CD4-positive, alpha-beta T cell (primary cell): Measurements from ENCODE around the gene UGT1A9. TPM values are rescaled to one million over a fixed set of nuclear protein-coding genes. Genes with fewer than 3 reads are reported as not detected.

ENCODE experiments used
- ATAC-seq: fragments of 200-7000 bp; cut with Tn5 transposase; one replicate; pipeline ENCODE4 v1.10.0; 2022; ENCODE audit warnings: mild to moderate bottlenecking; ENCODE audit not compliant: poor library complexity
- CTCF ChIA-PET: fragments of 350-600 bp; sonication (Branson Sonifier 250); formaldehyde crosslinking; loops from one replicate; lab custom pipeline; 2021; ENCODE audit warnings: antibody characterized with exemption, inconsistent platforms; lab: Charles Lee
- POLR2A ChIA-PET: fragments of 350-600 bp; sonication (Branson Sonifier 250); formaldehyde crosslinking; loops from one replicate; lab custom pipeline; 2021; ENCODE audit warnings: antibody characterized with exemption, inconsistent platforms; lab: Charles Lee
- DNase-seq, 14 experiments: peaks; one replicate each; pipeline ENCODE4 v3.0.0-alpha.2; 2013 to 2020; ENCODE audit warnings: mixed read lengths in 2 of 14
- H3K27ac ChIP-seq, 2 donors: one replicate each; pipeline versions ENCODE4 v1.5.1 to v1.7.0; 2013; ENCODE audit warnings: low read length in 2 of 2, low read depth in 1 of 2, mild to moderate bottlenecking in 1 of 2
- H3K27me3 ChIP-seq, 2 experiments: 1 replicate in 1 of 2; 2 replicates in 1 of 2; pipeline versions ENCODE4 v1.6.1 to v1.7.0; 2013; ENCODE audit warnings: low read length in 2 of 2, control low read depth in 1 of 2, mild to moderate bottlenecking in 1 of 2, moderate library complexity in 1 of 2; ENCODE audit not compliant: insufficient read depth in 2 of 2, control insufficient read depth in 1 of 2
- H3K36me3 ChIP-seq: one replicate; pipeline ENCODE4 v1.6.1; 2013; ENCODE audit warnings: low read length, control low read depth; ENCODE audit not compliant: insufficient read depth
- H3K4me1 ChIP-seq: one replicate; pipeline ENCODE4 v1.6.1; 2013; ENCODE audit warnings: low read length, control low read depth; ENCODE audit not compliant: insufficient read depth
- H3K4me3 ChIP-seq: one replicate; pipeline ENCODE4 v1.5.1; 2013; ENCODE audit warnings: mild to moderate bottlenecking, low read length, moderate library complexity
- H3K9me3 ChIP-seq, 2 experiments: 1 replicate in 1 of 2; 2 replicates in 1 of 2; pipeline versions ENCODE4 v1.6.1 to v1.7.0; 2013; ENCODE audit warnings: low read length in 2 of 2, mild to moderate bottlenecking in 2 of 2, control low read depth in 1 of 2, moderate library complexity in 1 of 2; ENCODE audit not compliant: control insufficient read depth in 1 of 2, insufficient read depth in 1 of 2
- H3K27ac Mint-ChIP-seq: one replicate; pipeline ENCODE4 v1.8.0; 2020; ENCODE audit warnings: mixed read lengths
- H3K27me3 Mint-ChIP-seq: one replicate; pipeline ENCODE4 v1.8.0; 2021; ENCODE audit warnings: mixed read lengths
- H3K36me3 Mint-ChIP-seq: one replicate; pipeline ENCODE4 v1.8.0; 2021; ENCODE audit warnings: low read depth, mixed read lengths
- H3K4me1 Mint-ChIP-seq: one replicate; pipeline ENCODE4 v1.8.0; 2021; ENCODE audit warnings: low read depth, mixed read lengths
- H3K4me3 Mint-ChIP-seq: one replicate; pipeline ENCODE4 v1.8.0; 2020; ENCODE audit warnings: mild to moderate bottlenecking, mixed read lengths
- H3K9me3 Mint-ChIP-seq: one replicate; pipeline ENCODE4 v1.8.0; 2020; ENCODE audit warnings: mixed read lengths
- intact Hi-C, 2 experiments: fragments of 100-400 bp; cut with DNase I in 1 of 2; cut with micrococcal nuclease in 1 of 2; formaldehyde crosslinking; loops; one replicate each; pipeline versions ENCODE4 v1.15.1 to v1.9.0; 2023 to 2025; cut with DNase I, micrococcal nuclease
- total RNA-seq, 174 experiments: library from RNA in 2 of 174; stranded (reverse) in 2 of 174; gene quantifications; one replicate each; pipeline ENCODE4 v1.2.3 and lab custom pipeline; 2021 to 2026
- TF ChIP-seq, protein P1 (sequence below): fragments of 200-600 bp; IDR thresholded peaks from one replicate; pipeline ENCODE4 v1.8.0; 2022; ENCODE audit warnings: antibody characterized with exemption, mild to moderate bottlenecking

UGT1A9 gene
- total RNA-seq, 2 experiments from 2014 or later: not detected

DNA sequence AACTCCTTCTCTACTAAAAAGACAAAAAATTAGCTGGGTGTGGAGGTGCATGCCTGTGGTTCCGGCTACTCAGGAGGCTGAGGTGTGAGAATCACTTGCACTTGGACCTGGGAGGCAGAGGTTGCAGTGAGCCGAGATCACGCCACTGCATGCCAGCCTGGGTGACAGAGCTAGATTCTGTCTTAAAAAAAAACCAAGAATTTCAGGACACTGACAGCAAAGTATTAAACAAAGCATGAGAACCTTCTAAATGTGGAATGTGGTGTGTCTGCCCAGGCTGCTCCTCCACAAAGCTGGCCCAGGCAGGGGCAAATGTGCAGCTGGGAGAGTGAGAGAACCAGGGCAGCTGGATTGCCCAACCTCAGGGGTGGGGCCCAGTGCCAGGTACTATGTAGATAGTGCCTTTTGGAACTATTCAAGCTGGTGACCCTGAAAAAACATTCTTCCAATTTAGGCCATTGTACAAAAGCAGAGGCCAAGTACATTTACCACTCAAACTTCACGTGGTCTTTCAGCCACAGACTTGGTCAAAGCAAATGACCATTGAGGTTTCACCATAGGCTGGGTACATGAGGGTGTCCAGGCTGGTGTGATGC lies 34.3 kb downstream of the UGT1A9 start:
- H3K4me3 ChIP-seq: no peak overlapping the region
- H3K36me3 ChIP-seq: no peaks in the 10 kb centered on the region
- H3K27me3 ChIP-seq: peaks cover 0 to 6% of the 10 kb centered on the region in 2 experiments
- ATAC-seq: no peak
- H3K27ac Mint-ChIP-seq: no peak overlapping the region
- peaks cover 3 to 4% of the 10 kb centered on the region in 2 experiments for H3K9me3 ChIP-seq
- no peaks in the 10 kb centered on the region for H3K36me3 Mint-ChIP-seq
- no peaks in the 10 kb centered on the region for H3K4me1 Mint-ChIP-seq
- TF ChIP-seq, protein P1, sequence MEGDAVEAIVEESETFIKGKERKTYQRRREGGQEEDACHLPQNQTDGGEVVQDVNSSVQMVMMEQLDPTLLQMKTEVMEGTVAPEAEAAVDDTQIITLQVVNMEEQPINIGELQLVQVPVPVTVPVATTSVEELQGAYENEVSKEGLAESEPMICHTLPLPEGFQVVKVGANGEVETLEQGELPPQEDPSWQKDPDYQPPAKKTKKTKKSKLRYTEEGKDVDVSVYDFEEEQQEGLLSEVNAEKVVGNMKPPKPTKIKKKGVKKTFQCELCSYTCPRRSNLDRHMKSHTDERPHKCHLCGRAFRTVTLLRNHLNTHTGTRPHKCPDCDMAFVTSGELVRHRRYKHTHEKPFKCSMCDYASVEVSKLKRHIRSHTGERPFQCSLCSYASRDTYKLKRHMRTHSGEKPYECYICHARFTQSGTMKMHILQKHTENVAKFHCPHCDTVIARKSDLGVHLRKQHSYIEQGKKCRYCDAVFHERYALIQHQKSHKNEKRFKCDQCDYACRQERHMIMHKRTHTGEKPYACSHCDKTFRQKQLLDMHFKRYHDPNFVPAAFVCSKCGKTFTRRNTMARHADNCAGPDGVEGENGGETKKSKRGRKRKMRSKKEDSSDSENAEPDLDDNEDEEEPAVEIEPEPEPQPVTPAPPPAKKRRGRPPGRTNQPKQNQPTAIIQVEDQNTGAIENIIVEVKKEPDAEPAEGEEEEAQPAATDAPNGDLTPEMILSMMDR: no peak
- H3K4me3 Mint-ChIP-seq: no peak overlapping the region
- H3K27me3 Mint-ChIP-seq: peaks cover 19% of the 10 kb centered on the region
- DNase-seq: no peak
- intact Hi-C loops: no loop called here
- POLR2A ChIA-PET: no interaction called here
- CTCF ChIA-PET: no interaction called here
- H3K9me3 Mint-ChIP-seq: peaks cover 3% of the 10 kb centered on the region
- H3K4me1 ChIP-seq: no peaks in the 10 kb centered on the region
- H3K27ac ChIP-seq: no peak overlapping the region

DNA sequence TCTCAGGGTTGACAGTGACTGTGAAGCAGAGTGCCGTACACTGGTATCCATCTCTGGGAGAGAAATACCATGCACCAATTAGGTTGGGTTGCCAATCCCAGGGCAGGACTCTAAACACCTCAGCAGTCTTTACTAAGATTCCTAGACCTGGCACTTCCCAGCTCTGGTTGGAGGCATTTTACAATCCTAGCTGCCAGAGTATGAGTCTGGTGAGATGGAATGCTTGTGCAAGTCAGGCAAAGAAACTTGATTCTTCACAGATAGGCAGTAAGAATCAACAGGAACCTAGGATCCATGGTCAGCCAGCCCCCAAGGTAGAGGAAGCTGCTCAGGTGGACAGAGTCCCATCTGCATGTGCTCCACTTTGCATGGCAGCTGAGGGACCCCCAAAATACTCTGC lies 35.0 kb downstream of the UGT1A9 start:
- H3K27me3 Mint-ChIP-seq: peaks cover 25% of the 10 kb centered on the region
- CTCF ChIA-PET: interaction anchor here (0.7 kb wide), 1 partner anchor 880 kb away, joined by 3 read pairs; no protein-coding TSS in a partner anchor

DNA sequence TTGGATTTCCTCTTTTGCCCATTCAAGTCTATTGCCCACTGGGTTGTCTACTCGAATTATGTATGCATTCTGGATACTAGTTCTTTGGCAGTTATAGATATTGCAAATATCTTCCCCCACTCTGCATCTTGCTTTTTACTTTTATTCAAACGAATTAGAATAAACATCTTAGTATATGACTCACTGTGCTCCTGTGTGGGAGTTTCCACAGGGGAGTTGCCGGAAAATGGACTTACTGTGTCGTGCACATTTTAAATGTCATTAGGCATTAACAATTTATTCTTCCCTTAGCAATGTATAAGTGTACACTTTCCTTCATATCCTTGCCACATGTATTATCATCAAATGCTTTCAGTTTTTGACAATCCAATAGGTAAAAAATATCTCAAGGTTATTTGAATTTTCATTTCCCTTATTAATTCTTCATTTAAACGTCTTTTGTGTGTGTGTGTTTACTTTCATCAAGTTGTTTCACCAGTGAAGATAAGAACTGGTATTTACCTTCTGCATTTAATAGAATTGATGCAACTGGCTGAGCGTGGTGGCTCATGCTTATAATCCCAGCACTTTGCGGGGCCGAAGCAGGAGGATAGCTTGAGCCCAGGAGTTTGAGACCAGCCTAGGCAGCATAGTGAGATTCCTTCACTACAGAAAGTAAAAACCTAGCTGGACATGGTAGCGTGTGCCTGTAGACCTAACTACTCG lies 36.4 kb downstream of the UGT1A9 start:
- H3K4me1 ChIP-seq: no peaks in the 10 kb centered on the region
- intact Hi-C loops: no loop called here
- DNase-seq (no peak), ATAC-seq (no peak)
- Mint-ChIP-seq H3K4me1 (no peaks in the 10 kb centered on the region), H3K36me3 (no peaks in the 10 kb centered on the region), H3K27me3 (peaks cover 31% of the 10 kb centered on the region), H3K27ac (no peak overlapping the region), H3K4me3 (no peak overlapping the region), H3K9me3 (peaks cover 3% of the 10 kb centered on the region)
- no peak overlapping the region for H3K27ac ChIP-seq
- H3K9me3 ChIP-seq: peaks cover 3 to 4% of the 10 kb centered on the region in 2 experiments
- CTCF ChIA-PET: no interaction called here
- peaks cover 4 to 6% of the 10 kb centered on the region in 2 experiments for H3K27me3 ChIP-seq
- TF ChIP-seq, protein P1: no peak
- POLR2A ChIA-PET: no interaction called here
- H3K4me3 ChIP-seq: no peak overlapping the region
- H3K36me3 ChIP-seq: no peaks in the 10 kb centered on the region

More for the DNA sequence above, 35.0 kb downstream of the UGT1A9 start:
- no peak overlapping the region for H3K4me3 Mint-ChIP-seq
- H3K27ac Mint-ChIP-seq: no peak overlapping the region
- ATAC-seq: no peak
- H3K4me1 Mint-ChIP-seq: no peaks in the 10 kb centered on the region
- POLR2A ChIA-PET: no interaction called here
- no peaks in the 10 kb centered on the region for H3K36me3 Mint-ChIP-seq
- Histone ChIP-seq H3K36me3 (no peaks in the 10 kb centered on the region), H3K9me3 (peaks cover 3 to 4% of the 10 kb centered on the region in 2 experiments), H3K4me3 (no peak overlapping the region), H3K27ac (no peak overlapping the region), H3K4me1 (no peaks in the 10 kb centered on the region), H3K27me3 (peaks cover 0 to 6% of the 10 kb centered on the region in 2 experiments)
- intact Hi-C loops: no loop called here
- TF ChIP-seq, protein P1: no peak
- peaks cover 3% of the 10 kb centered on the region for H3K9me3 Mint-ChIP-seq
- no peak for DNase-seq
